ENCODE results near the gene CNTNAP2. TPM values are rescaled to one million over a fixed set of nuclear protein-coding genes. Genes with fewer than 3 reads are reported as not detected.

Gene CNTNAP2
- total and polyA plus RNA-seq, 11 donors: 0.01 to 2.6 (median 0.31) TPM; not detected in 3

- H3K9me3 ChIP-seq: no peaks in the 10 kb centered on the region
- peaks cover 0 to 11% (median 0%) of the 10 kb centered on the region in 12 donors for H3K4me1 ChIP-seq
- H3K36me3 ChIP-seq: no peaks in the 10 kb centered on the region
- no peak for DNase-seq
- TF ChIP-seq CTCF (IDR thresholded peaks at IDR 0.05): no peak
- H3K27ac ChIP-seq: no peak overlapping the region
- no peaks in the 10 kb centered on the region for H3K27me3 ChIP-seq
- intact Hi-C loops (cut with DNase I): no loop called here
- no peak overlapping the region for H3K4me3 ChIP-seq
- ATAC-seq: no peak
- 31 to 47% (median 36%) methylated on average over 1 to 2 of the region's 2 CpGs for WGBS, 4 donors
Observed at GRCh38 chr7:147912291-147912690, 1795.7 kb downstream of the CNTNAP2 start.

- no peaks in the 10 kb centered on the region for H3K9me3 ChIP-seq
- ATAC-seq (no peak), DNase-seq (no peak)
- no peaks in the 10 kb centered on the region for H3K27me3 ChIP-seq
- H3K27ac ChIP-seq: no peak overlapping the region
- no peak for TF ChIP-seq POLR2A (IDR thresholded peaks at IDR 0.05)
- no peak for TF ChIP-seq CTCF (IDR thresholded peaks at IDR 0.05)
- WGBS, 4 donors: 71 to 95% (median 86%) methylated on average over 2 of the region's 2 CpGs
- no peaks in the 10 kb centered on the region for H3K36me3 ChIP-seq
- no peak overlapping the region for H3K4me3 ChIP-seq
- intact Hi-C loops (cut with DNase I): no loop called here
- H3K4me1 ChIP-seq: peaks cover 0 to 11% (median 0%) of the 10 kb centered on the region in 12 donors
Observed at GRCh38 chr7:147912946-147913638, 1796.5 kb downstream of the CNTNAP2 start.

GRCh38 chr7:147915781-147916180 lies 1799.2 kb downstream of the CNTNAP2 start:
- no peak overlapping the region for H3K4me3 ChIP-seq
- H3K4me1 ChIP-seq: peaks cover 0 to 11% (median 0%) of the 10 kb centered on the region in 12 donors
- H3K27ac ChIP-seq: no peak overlapping the region
- H3K9me3 ChIP-seq: no peaks in the 10 kb centered on the region
- 41 to 49% (median 47%) methylated on average over 4 of the region's 4 CpGs for WGBS, 4 donors
- H3K36me3 ChIP-seq: no peaks in the 10 kb centered on the region
- DNase-seq (no peak), ATAC-seq (no peak)
- intact Hi-C loops (cut with DNase I): no loop called here
- H3K27me3 ChIP-seq: no peaks in the 10 kb centered on the region
- TF ChIP-seq CTCF (IDR thresholded peaks at IDR 0.05): no peak

- Histone ChIP-seq H3K9me3 (no peaks in the 10 kb centered on the region), H3K4me1 (peaks cover 0 to 10% (median 0%) of the 10 kb centered on the region in 12 donors), H3K27me3 (no peaks in the 10 kb centered on the region), H3K4me3 (no peak overlapping the region), H3K36me3 (no peaks in the 10 kb centered on the region), H3K27ac (no peak overlapping the region)
- intact Hi-C loops (cut with DNase I): no loop called here
- ATAC-seq: no peak
- TF ChIP-seq POLR2A (IDR thresholded peaks at IDR 0.05) (no peak), CTCF (IDR thresholded peaks at IDR 0.05) (no peak)
- no peak for DNase-seq
- WGBS, 4 donors: 71 to 81% (median 79%) methylated on average over 4 of the region's 4 CpGs
Observed at GRCh38 chr7:147916573-147916972, 1800.0 kb downstream of the CNTNAP2 start.

Data from heart left ventricle (tissue), 16 donors.